SW480 (cell line): ENCODE results near the gene TTC28.
"Not testable (repeated sequence)": the region's sequence is repeated elsewhere in the genome, so short reads cannot be mapped to it uniquely, and the experiment has no call there.

Source experiments
- DNase-seq: peaks from one replicate; pipeline ENCODE4 v3.0.0-alpha.2; 2016; ENCODE audit warnings: low spot score

The TTC28 gene

GRCh38 chr22:28223826-28224225 is 455.8 kb downstream of the TTC28 start:
- no peak for DNase-seq

- no peak for DNase-seq
Observed at GRCh38 chr22:28222976-28223745, 456.5 kb downstream of the TTC28 start.

GRCh38 chr22:28222571-28222970 is 457.1 kb downstream of the TTC28 start:
- no peak for DNase-seq

GRCh38 chr22:28222052-28222451 is 457.6 kb downstream of the TTC28 start:
- no peak for DNase-seq

GRCh38 chr22:28220626-28221363 is 458.8 kb downstream of the TTC28 start:
- no peak for DNase-seq

GRCh38 chr22:28217277-28217676 is 462.4 kb downstream of the TTC28 start:
- DNase-seq, result no peak

- DNase-seq, result not testable (repeated sequence)
Observed at GRCh38 chr22:28214750-28215149, 464.9 kb downstream of the TTC28 start.

GRCh38 chr22:28209457-28209856 is 470.2 kb downstream of the TTC28 start:
- not testable (repeated sequence) for DNase-seq

- DNase-seq, result no peak
Observed at GRCh38 chr22:28208787-28209186, 470.9 kb downstream of the TTC28 start.

- no peak for DNase-seq
Observed at GRCh38 chr22:28208036-28208435, 471.6 kb downstream of the TTC28 start.

GRCh38 chr22:28207281-28208030 is 472.2 kb downstream of the TTC28 start:
- DNase-seq, result no peak

- DNase-seq, result no peak
Observed at GRCh38 chr22:28205926-28206325, 473.7 kb downstream of the TTC28 start.

GRCh38 chr22:28204382-28204781 is 475.3 kb downstream of the TTC28 start:
- DNase-seq, result no peak

GRCh38 chr22:28203286-28203685 is 476.4 kb downstream of the TTC28 start:
- no peak for DNase-seq

- DNase-seq, result no peak
Observed at GRCh38 chr22:28198692-28199091, 480.9 kb downstream of the TTC28 start.

- not testable (repeated sequence) for DNase-seq
Observed at GRCh38 chr22:28191571-28191970, 488.1 kb downstream of the TTC28 start.

- DNase-seq, result no peak
Observed at GRCh38 chr22:28188178-28188879, 491.3 kb downstream of the TTC28 start.

- no peak for DNase-seq
Observed at GRCh38 chr22:28187612-28188011, 492.0 kb downstream of the TTC28 start.

GRCh38 chr22:28186641-28187040 is 493.0 kb downstream of the TTC28 start:
- no peak for DNase-seq

GRCh38 chr22:28185130-28185529 is 494.5 kb downstream of the TTC28 start:
- no peak for DNase-seq

GRCh38 chr22:28183078-28183860 is 496.4 kb downstream of the TTC28 start:
- no peak for DNase-seq
